ENCODE data around the gene ACTN3.

GRCh38 chr11:66593303-66593635 is 46.6 kb downstream of the ACTN3 start:
- no peak for TF ChIP-seq CTCF (conservative IDR thresholded peaks at IDR 0.05; ENCODE audit: low read depth, low read length)
- no peak for TF ChIP-seq EZH2 (IDR thresholded peaks at IDR 0.05; ENCODE audit: borderline replicate concordance, low read depth, low read length, poor library complexity, severe bottlenecking)
